ENCODE data around the gene RAB11A.

Gene RAB11A

DNA sequence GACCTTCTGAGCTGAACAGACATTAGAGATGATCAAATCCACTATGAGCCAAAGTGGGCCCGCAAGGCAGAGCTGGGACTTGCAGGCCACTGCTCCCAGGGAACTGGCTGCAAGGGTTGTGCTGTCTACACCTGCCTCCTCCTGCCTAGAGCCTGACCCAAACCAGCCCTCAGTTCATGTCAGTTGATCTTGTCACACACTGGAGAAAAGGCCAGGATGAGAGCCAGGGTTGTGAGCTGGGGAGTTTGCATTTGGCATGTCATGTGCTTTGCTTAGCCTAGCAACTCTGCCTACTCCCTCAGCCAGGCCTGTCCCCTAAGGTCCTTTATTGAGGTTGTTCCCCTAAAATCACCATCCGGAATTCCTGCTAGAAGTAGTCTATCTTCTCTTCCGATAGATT is 67.8 kb downstream of the RAB11A start:
- H3K27ac Mint-ChIP-seq: no peak overlapping the region
- peaks cover 27% of the 10 kb centered on the region for H3K27me3 Mint-ChIP-seq (ENCODE audit: low read depth, poor library complexity)
- DNase-seq: no peak
- TF ChIP-seq, protein P1, sequence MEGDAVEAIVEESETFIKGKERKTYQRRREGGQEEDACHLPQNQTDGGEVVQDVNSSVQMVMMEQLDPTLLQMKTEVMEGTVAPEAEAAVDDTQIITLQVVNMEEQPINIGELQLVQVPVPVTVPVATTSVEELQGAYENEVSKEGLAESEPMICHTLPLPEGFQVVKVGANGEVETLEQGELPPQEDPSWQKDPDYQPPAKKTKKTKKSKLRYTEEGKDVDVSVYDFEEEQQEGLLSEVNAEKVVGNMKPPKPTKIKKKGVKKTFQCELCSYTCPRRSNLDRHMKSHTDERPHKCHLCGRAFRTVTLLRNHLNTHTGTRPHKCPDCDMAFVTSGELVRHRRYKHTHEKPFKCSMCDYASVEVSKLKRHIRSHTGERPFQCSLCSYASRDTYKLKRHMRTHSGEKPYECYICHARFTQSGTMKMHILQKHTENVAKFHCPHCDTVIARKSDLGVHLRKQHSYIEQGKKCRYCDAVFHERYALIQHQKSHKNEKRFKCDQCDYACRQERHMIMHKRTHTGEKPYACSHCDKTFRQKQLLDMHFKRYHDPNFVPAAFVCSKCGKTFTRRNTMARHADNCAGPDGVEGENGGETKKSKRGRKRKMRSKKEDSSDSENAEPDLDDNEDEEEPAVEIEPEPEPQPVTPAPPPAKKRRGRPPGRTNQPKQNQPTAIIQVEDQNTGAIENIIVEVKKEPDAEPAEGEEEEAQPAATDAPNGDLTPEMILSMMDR (IDR thresholded peaks at IDR 0.05): no peak
- no peaks in the 10 kb centered on the region for H3K4me1 Mint-ChIP-seq
- no peaks in the 10 kb centered on the region for H3K9me3 Mint-ChIP-seq
- no peak overlapping the region for H3K4me3 Mint-ChIP-seq
- no peaks in the 10 kb centered on the region for H3K36me3 Mint-ChIP-seq (ENCODE audit: low read depth)

DNA sequence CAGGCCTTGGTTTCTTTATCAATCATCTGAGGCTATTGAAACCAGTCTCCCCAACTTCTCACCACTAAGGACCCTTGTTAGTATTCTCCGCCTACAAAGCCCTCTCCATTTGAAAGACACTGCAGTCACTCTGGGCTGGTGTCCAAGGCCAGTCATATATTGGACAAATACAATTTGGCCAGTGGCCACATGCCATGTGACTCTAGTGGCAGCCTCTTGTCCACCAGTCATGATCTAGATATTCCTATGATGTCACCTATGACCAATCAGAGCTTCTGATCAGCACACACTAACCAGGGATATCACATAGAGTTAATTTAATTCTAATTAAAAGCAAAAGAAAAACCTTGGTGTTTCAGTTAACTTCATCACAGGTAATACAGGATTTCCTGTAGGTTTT is 68.2 kb downstream of the RAB11A start:
- TF ChIP-seq, protein P1 (IDR thresholded peaks at IDR 0.05): no peak
- H3K27ac Mint-ChIP-seq: no peak overlapping the region
- no peaks in the 10 kb centered on the region for H3K9me3 Mint-ChIP-seq
- no peaks in the 10 kb centered on the region for H3K36me3 Mint-ChIP-seq (ENCODE audit: low read depth)
- no peaks in the 10 kb centered on the region for H3K4me1 Mint-ChIP-seq
- no peak overlapping the region for H3K4me3 Mint-ChIP-seq
- DNase-seq: no peak
- peaks cover 24% of the 10 kb centered on the region for H3K27me3 Mint-ChIP-seq (ENCODE audit: low read depth, poor library complexity)

DNA sequence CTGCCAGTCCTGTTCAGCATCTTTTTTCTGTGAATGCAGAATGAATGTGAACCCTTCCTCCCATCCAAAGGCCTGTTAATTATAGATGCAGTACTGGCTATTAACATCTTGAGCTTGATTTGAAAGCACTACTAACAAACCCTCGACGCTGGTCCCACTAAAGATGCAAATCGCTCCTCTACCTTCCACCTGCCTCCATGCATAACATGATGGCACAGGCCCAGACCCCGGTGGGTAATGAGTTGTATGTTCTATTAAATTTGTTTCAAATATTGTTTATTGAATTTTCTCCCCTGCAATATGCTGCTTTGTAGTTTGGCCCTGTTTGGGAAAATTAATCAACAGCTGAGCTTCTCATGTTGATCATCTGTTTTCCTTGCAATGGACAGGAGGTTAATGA is 69.3 kb downstream of the RAB11A start:
- Mint-ChIP-seq H3K27ac (no peak overlapping the region), H3K4me1 (no peaks in the 10 kb centered on the region), H3K9me3 (no peaks in the 10 kb centered on the region), H3K27me3 (ENCODE audit: low read depth, poor library complexity) (peaks cover 22% of the 10 kb centered on the region), H3K36me3 (ENCODE audit: low read depth) (no peaks in the 10 kb centered on the region), H3K4me3 (no peak overlapping the region)
- TF ChIP-seq, protein P1 (IDR thresholded peaks at IDR 0.05): no peak
- no peak for DNase-seq

DNA sequence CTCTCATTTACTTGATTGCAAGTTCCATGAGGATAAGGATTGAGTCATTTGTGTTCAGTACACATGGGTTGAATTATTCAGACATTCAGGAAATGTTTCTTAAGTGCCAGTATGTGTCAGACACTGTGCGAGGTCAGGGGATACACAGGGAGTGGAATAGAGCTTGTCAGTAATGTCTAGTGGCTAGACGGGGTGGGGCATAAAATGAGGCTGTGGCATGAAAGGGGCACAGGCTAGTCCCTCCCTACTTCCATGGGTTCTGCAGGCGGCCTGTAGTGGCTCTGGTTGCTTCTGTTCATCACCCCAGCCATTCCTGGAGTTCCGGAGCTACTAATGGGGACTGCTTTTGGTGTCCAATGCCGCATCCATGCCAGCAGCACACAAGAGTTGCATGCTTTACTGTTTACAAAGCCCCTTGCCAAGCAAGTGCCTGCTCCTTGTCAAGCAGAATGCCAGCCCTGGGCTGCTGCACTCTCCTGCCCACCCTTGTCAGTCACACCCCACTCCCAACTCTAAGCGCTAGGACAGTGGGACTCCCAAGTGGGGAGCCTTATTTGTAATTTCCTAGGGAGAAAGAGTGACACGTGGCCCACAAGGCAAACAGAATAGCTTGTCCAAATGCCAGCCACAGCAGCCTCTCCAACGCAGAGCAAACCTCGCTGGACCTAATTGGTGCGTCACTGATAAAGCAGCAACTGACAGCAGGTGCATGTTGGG is 70.8 kb downstream of the RAB11A start:
- H3K4me3 Mint-ChIP-seq: no peak overlapping the region
- peaks cover 22% of the 10 kb centered on the region for H3K27me3 Mint-ChIP-seq (ENCODE audit: low read depth, poor library complexity)
- H3K4me1 Mint-ChIP-seq: no peaks in the 10 kb centered on the region
- TF ChIP-seq, protein P1 (IDR thresholded peaks at IDR 0.05): no peak
- DNase-seq: no peak
- no peak overlapping the region for H3K27ac Mint-ChIP-seq
- no peaks in the 10 kb centered on the region for H3K9me3 Mint-ChIP-seq
- no peaks in the 10 kb centered on the region for H3K36me3 Mint-ChIP-seq (ENCODE audit: low read depth)

DNA sequence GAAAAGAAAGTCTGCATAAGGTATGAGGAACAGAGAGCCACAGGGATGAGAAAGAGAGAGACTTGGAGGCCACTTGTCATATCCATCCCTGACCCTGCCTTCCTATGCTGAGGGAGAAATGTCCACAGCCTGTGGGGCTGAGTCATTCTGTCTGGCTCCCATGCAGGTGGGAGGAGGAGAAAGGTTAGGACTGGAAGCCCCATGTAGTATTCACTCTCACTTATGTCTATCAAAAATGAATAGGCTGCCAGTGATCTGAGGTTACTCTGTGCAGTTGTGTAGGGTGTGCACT is 71.3 kb downstream of the RAB11A start:
- no peaks in the 10 kb centered on the region for H3K4me1 Mint-ChIP-seq
- H3K27me3 Mint-ChIP-seq (ENCODE audit: low read depth, poor library complexity): peaks cover 22% of the 10 kb centered on the region
- TF ChIP-seq, protein P1 (IDR thresholded peaks at IDR 0.05): no peak
- H3K9me3 Mint-ChIP-seq: no peaks in the 10 kb centered on the region
- H3K36me3 Mint-ChIP-seq (ENCODE audit: low read depth): no peaks in the 10 kb centered on the region
- no peak overlapping the region for H3K27ac Mint-ChIP-seq
- no peak overlapping the region for H3K4me3 Mint-ChIP-seq
- DNase-seq: no peak

Data from nephron progenitor cell (in vitro differentiated cells).